Measurements from ENCODE around the gene ILDR1. TPM values are rescaled to one million over a fixed set of nuclear protein-coding genes. Genes with fewer than 3 reads are reported as not detected.

The ILDR1 gene
- total and polyA plus RNA-seq, 2 donors (not counting 3 experiments of a cell fraction or from before 2014, with no cell fraction given), result not detected

DNA sequence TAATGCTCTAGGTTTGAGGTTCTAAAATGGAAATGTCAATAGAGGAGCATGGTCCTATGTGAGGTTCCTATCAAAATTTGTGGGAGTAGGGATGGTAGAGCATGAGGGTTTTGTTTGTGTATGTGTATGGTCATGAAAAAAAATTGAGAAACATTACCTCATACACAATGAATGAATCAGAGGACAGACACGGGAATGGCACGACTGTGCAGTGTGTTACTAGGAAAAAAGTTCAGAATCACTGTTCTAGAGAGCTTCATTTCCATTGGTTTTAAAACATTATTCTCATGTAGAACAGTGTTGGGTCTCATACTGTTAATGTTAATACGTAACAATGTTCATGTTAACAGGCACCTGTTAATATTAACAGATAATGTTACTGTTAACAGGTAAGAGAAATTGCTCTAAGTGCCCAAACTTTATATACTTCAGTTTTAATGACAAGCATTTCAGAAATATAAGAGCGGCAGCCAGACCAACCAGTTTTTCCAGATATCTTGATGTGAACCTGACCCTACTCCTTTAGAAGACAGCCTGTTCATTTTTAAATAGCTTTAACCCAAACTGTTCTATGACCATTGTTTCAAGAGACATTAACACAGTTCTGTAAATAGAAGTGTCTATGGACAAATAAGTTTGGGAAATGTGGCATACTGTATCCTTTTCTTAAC is 79.8 kb downstream of the ILDR1 start:
- no peak overlapping the region for H3K27ac ChIP-seq (ENCODE audit: insufficient read depth, low read depth, low read length)
- H3K27me3 ChIP-seq (ENCODE audit: control insufficient read depth in 2 of 2, insufficient read depth in 2 of 2, low read length in 2 of 2), result no peaks in the 10 kb centered on the region
- H3K4me1 ChIP-seq (ENCODE audit: control insufficient read depth, extremely low read depth, insufficient read depth, low read length), result no peaks in the 10 kb centered on the region
- H3K4me2 ChIP-seq (ENCODE audit: insufficient read depth, low read length), result no peak overlapping the region
- TF ChIP-seq EZH2 (IDR thresholded peaks at IDR 0.05; ENCODE audit: borderline replicate concordance, low read depth, low read length, severe bottlenecking) (no peak), JUN (IDR thresholded peaks at IDR 0.05; ENCODE audit: borderline replicate concordance, insufficient read depth, insufficient read length, low read depth) (no peak)
- TF ChIP-seq, protein P1, sequence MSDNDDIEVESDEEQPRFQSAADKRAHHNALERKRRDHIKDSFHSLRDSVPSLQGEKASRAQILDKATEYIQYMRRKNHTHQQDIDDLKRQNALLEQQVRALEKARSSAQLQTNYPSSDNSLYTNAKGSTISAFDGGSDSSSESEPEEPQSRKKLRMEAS (IDR thresholded peaks at IDR 0.05; ENCODE audit: insufficient read depth, insufficient read length), result no peak
- no peaks in the 10 kb centered on the region for H3K9me3 ChIP-seq (replicated peaks; ENCODE audit: control insufficient read depth, insufficient read depth, low read length)
- intact Hi-C loops (cut with micrococcal nuclease), result no loop called here
- no TSS peak for BruUV-seq (replicated peaks)
- ChIA-PET CTCF (interaction anchor here (1.2 kb wide), 1 partner anchor 11 kb away, joined by 3 read pairs; no protein-coding TSS in a partner anchor), POLR2A (no interaction called here)
- no peak overlapping the region for H3K4me3 ChIP-seq (replicated peaks in 1 of 3; ENCODE audit: insufficient read depth in 1 of 3, low read depth in 1 of 3, low read length in 3 of 3)
- DNase-seq (ENCODE audit: low read depth, low spot score), result no peak
- no peak overlapping the region for H2AFZ ChIP-seq (ENCODE audit: low read depth, low read length)
- H3K36me3 ChIP-seq (ENCODE audit: control insufficient read depth in 2 of 2, extremely low read depth in 1 of 2, insufficient read depth in 2 of 2, low read length in 2 of 2), result no peaks in the 10 kb centered on the region
- no peaks in the 10 kb centered on the region for H3K79me2 ChIP-seq (ENCODE audit: control insufficient read depth, insufficient read depth, low read length)
- dilution Hi-C loops (cut with MboI; ENCODE audit: extremely low pct_ligation_motif_present, low sequenced_read_pairs), result no loop called here
- H4K20me1 ChIP-seq (replicated peaks; ENCODE audit: control insufficient read depth, extremely low read depth, insufficient read depth, low read length), result no peaks in the 10 kb centered on the region
- no peaks in the 10 kb centered on the region for H3K9me1 ChIP-seq (replicated peaks; ENCODE audit: control insufficient read depth, extremely low read depth, insufficient read depth, low read length)
- no peak for FAIRE-seq
- H3K9ac ChIP-seq (replicated peaks; ENCODE audit: extremely low read depth, insufficient read depth, low read length), result no peak overlapping the region

DNA sequence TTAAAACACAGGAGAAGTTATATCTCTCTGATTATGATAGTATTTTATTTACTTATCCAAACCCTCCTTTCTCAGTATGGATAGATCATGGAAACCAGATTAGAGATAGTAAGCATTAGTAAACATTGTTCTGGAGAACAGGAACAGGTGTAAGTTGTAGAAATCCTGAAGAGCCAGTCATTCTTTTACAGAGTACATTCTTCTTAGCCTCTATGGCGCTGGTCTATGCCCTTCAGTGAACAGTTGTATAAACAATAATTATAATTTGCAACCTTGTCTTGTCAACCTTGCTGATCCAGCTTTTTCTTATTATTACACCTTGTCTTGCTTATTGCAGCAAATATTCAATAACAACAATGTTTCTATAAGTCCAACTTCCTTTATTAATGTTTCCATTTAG is 80.5 kb downstream of the ILDR1 start:
- Histone ChIP-seq H3K27ac (ENCODE audit: insufficient read depth, low read depth, low read length) (no peak overlapping the region), H4K20me1 (replicated peaks; ENCODE audit: control insufficient read depth, extremely low read depth, insufficient read depth, low read length) (no peaks in the 10 kb centered on the region), H3K4me1 (ENCODE audit: control insufficient read depth, extremely low read depth, insufficient read depth, low read length) (no peaks in the 10 kb centered on the region), H3K79me2 (ENCODE audit: control insufficient read depth, insufficient read depth, low read length) (no peaks in the 10 kb centered on the region), H3K4me3 (replicated peaks in 1 of 3; ENCODE audit: insufficient read depth in 1 of 3, low read depth in 1 of 3, low read length in 3 of 3) (no peak overlapping the region), H3K36me3 (ENCODE audit: control insufficient read depth in 2 of 2, extremely low read depth in 1 of 2, insufficient read depth in 2 of 2, low read length in 2 of 2) (no peaks in the 10 kb centered on the region), H3K9me1 (replicated peaks; ENCODE audit: control insufficient read depth, extremely low read depth, insufficient read depth, low read length) (no peaks in the 10 kb centered on the region), H3K9ac (replicated peaks; ENCODE audit: extremely low read depth, insufficient read depth, low read length) (no peak overlapping the region), H3K27me3 (ENCODE audit: control insufficient read depth in 2 of 2, insufficient read depth in 2 of 2, low read length in 2 of 2) (no peaks in the 10 kb centered on the region), H3K9me3 (replicated peaks; ENCODE audit: control insufficient read depth, insufficient read depth, low read length) (no peaks in the 10 kb centered on the region), H2AFZ (ENCODE audit: low read depth, low read length) (no peak overlapping the region), H3K4me2 (ENCODE audit: insufficient read depth, low read length) (no peak overlapping the region)
- POLR2A ChIA-PET, result no interaction called here
- TF ChIP-seq EZH2 (IDR thresholded peaks at IDR 0.05; ENCODE audit: borderline replicate concordance, low read depth, low read length, severe bottlenecking), result no peak
- TF ChIP-seq, protein P2, sequence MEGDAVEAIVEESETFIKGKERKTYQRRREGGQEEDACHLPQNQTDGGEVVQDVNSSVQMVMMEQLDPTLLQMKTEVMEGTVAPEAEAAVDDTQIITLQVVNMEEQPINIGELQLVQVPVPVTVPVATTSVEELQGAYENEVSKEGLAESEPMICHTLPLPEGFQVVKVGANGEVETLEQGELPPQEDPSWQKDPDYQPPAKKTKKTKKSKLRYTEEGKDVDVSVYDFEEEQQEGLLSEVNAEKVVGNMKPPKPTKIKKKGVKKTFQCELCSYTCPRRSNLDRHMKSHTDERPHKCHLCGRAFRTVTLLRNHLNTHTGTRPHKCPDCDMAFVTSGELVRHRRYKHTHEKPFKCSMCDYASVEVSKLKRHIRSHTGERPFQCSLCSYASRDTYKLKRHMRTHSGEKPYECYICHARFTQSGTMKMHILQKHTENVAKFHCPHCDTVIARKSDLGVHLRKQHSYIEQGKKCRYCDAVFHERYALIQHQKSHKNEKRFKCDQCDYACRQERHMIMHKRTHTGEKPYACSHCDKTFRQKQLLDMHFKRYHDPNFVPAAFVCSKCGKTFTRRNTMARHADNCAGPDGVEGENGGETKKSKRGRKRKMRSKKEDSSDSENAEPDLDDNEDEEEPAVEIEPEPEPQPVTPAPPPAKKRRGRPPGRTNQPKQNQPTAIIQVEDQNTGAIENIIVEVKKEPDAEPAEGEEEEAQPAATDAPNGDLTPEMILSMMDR (IDR thresholded peaks at IDR 0.05; ENCODE audit: extremely low read depth in 1 of 2, insufficient read depth in 1 of 2, low read depth in 1 of 2, low read length in 2 of 2), result no peak
- no peak for TF ChIP-seq POLR2AphosphoS5 (IDR thresholded peaks at IDR 0.05; ENCODE audit: insufficient read depth, low read depth, low read length)
- TF ChIP-seq JUN (IDR thresholded peaks at IDR 0.05; ENCODE audit: borderline replicate concordance, insufficient read depth, insufficient read length, low read depth), result no peak
- TF ChIP-seq, protein P1 (IDR thresholded peaks at IDR 0.05; ENCODE audit: insufficient read depth, insufficient read length), result no peak
- no peak for TF ChIP-seq MYC (IDR thresholded peaks at IDR 0.05; ENCODE audit: low read depth, low read length)
- no peak for TF ChIP-seq FOS (IDR thresholded peaks at IDR 0.05; ENCODE audit: borderline replicate concordance, insufficient read depth, low read length)
- no peak for TF ChIP-seq POLR2A (IDR thresholded peaks at IDR 0.05; ENCODE audit: low read depth, low read length)
- no peak for TF ChIP-seq GATA2 (IDR thresholded peaks at IDR 0.05; ENCODE audit: insufficient read depth, insufficient read length, low read depth, low read length)
- intact Hi-C loops (cut with micrococcal nuclease), result no loop called here
- dilution Hi-C loops (cut with MboI; ENCODE audit: extremely low pct_ligation_motif_present, low sequenced_read_pairs), result no loop called here
- DNase-seq (ENCODE audit: low read depth, low spot score) (no peak), FAIRE-seq (no peak)
- CTCF ChIA-PET, result no interaction called here
- BruUV-seq (replicated peaks), result no TSS peak
